ENCODE results near the gene POLR2E. TPM values are rescaled to one million over a fixed set of nuclear protein-coding genes. Genes with fewer than 3 reads are reported as not detected.

POLR2E gene
- total RNA-seq, 2 experiments from 2014 or later = 171 to 229 TPM

GRCh38 chr19:1109697-1110671, 14.8 kb upstream of the POLR2E start:
- Mint-ChIP-seq H3K9me3 (ENCODE audit: low read depth) (no peaks in the 10 kb centered on the region), H3K4me1 (peaks cover 10% of the 10 kb centered on the region), H3K27ac (no peak overlapping the region), H3K27me3 (no peaks in the 10 kb centered on the region), H3K36me3 (ENCODE audit: low read depth) (peaks cover 18% of the 10 kb centered on the region), H3K4me3 (no peak overlapping the region)
- no peak for ATAC-seq
- no peak for DNase-seq
- ChIA-PET POLR2A (interaction anchor here (0.6 kb wide), 1 partner anchor 757 kb away, joined by 6 read pairs; no protein-coding TSS in a partner anchor), CTCF (interaction anchor here (0.6 kb wide), 1 partner anchor 88 kb away, joined by 3 read pairs; no protein-coding TSS in a partner anchor)
- intact Hi-C loops (cut with DNase I, micrococcal nuclease) = loop anchor here (5.0 kb wide), 1 partner anchor 82 kb away; no protein-coding TSS in a partner anchor

- peaks cover 10% of the 10 kb centered on the region for H3K4me1 Mint-ChIP-seq
- H3K27ac Mint-ChIP-seq = no peak overlapping the region
- peaks cover 18% of the 10 kb centered on the region for H3K36me3 Mint-ChIP-seq (ENCODE audit: low read depth)
- H3K27me3 Mint-ChIP-seq = no peaks in the 10 kb centered on the region
- no peaks in the 10 kb centered on the region for H3K9me3 Mint-ChIP-seq (ENCODE audit: low read depth)
- ATAC-seq = no peak
- no peak overlapping the region for H3K4me3 Mint-ChIP-seq
- intact Hi-C loops (cut with DNase I, micrococcal nuclease) = no loop called here
- POLR2A ChIA-PET = interaction anchor here (0.6 kb wide), 1 partner anchor 758 kb away, joined by 6 read pairs; no protein-coding TSS in a partner anchor
- DNase-seq = no peak
- CTCF ChIA-PET = interaction anchor here (0.6 kb wide), 1 partner anchor 89 kb away, joined by 3 read pairs; no protein-coding TSS in a partner anchor
These were observed 13.9 kb upstream of the POLR2E start for GRCh38 chr19:1109032-1109551.

- no peak for ATAC-seq
- Mint-ChIP-seq H3K4me1 (peaks cover 12% of the 10 kb centered on the region), H3K36me3 (ENCODE audit: low read depth) (peaks cover 18% of the 10 kb centered on the region), H3K9me3 (ENCODE audit: low read depth) (no peaks in the 10 kb centered on the region), H3K27me3 (no peaks in the 10 kb centered on the region), H3K27ac (no peak overlapping the region), H3K4me3 (no peak overlapping the region)
- intact Hi-C loops (cut with DNase I, micrococcal nuclease) = no loop called here
- ChIA-PET POLR2A (interaction anchor here (0.6 kb wide), 1 partner anchor 167 kb away, joined by 3 read pairs; the partner anchor contains the start of gene FAM174C), CTCF (no interaction called here)
- DNase-seq = no peak
These were observed 13.3 kb upstream of the POLR2E start for GRCh38 chr19:1108291-1109031.

GRCh38 chr19:1107661-1108261, 12.6 kb upstream of the POLR2E start:
- Mint-ChIP-seq H3K27me3 (no peaks in the 10 kb centered on the region), H3K27ac (no peak overlapping the region), H3K36me3 (ENCODE audit: low read depth) (peaks cover 15% of the 10 kb centered on the region), H3K9me3 (ENCODE audit: low read depth) (no peaks in the 10 kb centered on the region), H3K4me3 (no peak overlapping the region), H3K4me1 (peaks cover 19% of the 10 kb centered on the region)
- DNase-seq (no peak), ATAC-seq (no peak)
- ChIA-PET POLR2A (interaction anchor here (0.6 kb wide), 1 partner anchor 167 kb away, joined by 3 read pairs; the partner anchor contains the start of gene FAM174C), CTCF (interaction anchor here (0.6 kb wide), 1 partner anchor 137 kb away, joined by 3 read pairs; no protein-coding TSS in a partner anchor)
- intact Hi-C loops (cut with DNase I, micrococcal nuclease) = no loop called here

GRCh38 chr19:1106841-1107660, 11.9 kb upstream of the POLR2E start:
- intact Hi-C loops (cut with DNase I, micrococcal nuclease) = no loop called here
- no peak overlapping the region for H3K4me3 Mint-ChIP-seq
- peaks cover 15% of the 10 kb centered on the region for H3K36me3 Mint-ChIP-seq (ENCODE audit: low read depth)
- H3K9me3 Mint-ChIP-seq (ENCODE audit: low read depth) = no peaks in the 10 kb centered on the region
- ChIA-PET POLR2A (no interaction called here), CTCF (interaction anchor here (0.6 kb wide), 1 partner anchor 137 kb away, joined by 3 read pairs; no protein-coding TSS in a partner anchor)
- peaks cover 25% of the 10 kb centered on the region for H3K4me1 Mint-ChIP-seq
- peak; percentile 43 for DNase-seq
- no peaks in the 10 kb centered on the region for H3K27me3 Mint-ChIP-seq
- peak overlapping the region; percentile 37 for H3K27ac Mint-ChIP-seq
- no peak for ATAC-seq

DNA sequence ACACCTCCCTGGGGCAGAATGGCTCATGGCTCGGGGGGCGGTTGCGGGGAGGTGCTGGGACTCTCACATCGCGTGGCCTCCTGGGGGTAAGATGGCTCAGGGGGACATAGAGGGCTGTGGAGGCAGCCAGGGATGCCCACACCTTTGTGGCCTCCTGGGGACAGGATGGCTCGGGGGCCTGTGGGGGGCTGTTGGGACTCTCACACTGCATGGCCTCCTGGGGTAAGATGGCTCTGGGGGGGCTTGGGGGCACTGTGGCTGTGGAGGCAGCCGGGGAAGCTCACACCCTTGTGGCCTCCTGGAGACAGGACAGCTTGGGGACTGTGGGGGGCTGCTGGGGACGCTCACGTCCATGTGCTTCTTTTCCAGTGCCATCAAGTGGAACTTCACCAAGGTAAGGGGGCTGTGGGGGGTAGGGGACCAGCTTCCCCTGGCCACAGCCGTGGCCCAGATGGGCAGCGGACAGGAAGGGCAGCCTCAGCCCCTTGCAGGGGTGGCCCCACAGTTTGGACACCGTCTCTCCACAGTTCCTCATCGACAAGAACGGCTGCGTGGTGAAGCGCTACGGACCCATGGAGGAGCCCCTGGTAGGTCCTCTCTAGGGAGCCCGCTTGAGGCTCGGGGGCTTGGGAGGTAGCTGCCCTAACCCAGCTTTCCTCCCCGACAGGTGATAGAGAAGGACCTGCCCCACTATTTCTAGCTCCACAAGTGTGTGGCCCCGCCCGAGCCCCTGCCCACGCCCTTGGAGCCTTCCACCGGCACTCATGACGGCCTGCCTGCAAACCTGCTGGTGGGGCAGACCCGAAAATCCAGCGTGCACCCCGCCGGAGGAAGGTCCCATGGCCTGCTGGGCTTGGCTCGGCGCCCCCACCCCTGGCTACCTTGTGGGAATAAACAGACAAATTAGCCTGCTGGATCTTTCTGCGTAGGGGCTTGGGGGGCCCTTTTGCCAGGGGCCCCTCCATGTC, 11.0 kb upstream of the POLR2E start:
- CTCF ChIA-PET = no interaction called here
- Mint-ChIP-seq H3K4me3 (peak overlapping the region; percentile 52), H3K4me1 (peaks cover 34% of the 10 kb centered on the region), H3K27me3 (no peaks in the 10 kb centered on the region), H3K27ac (no peak overlapping the region), H3K36me3 (ENCODE audit: low read depth) (peaks cover 15% of the 10 kb centered on the region), H3K9me3 (ENCODE audit: low read depth) (no peaks in the 10 kb centered on the region)
- DNase-seq (no peak), ATAC-seq (no peak)
- POLR2A ChIA-PET = interaction anchor here (0.6 kb wide), 1 partner anchor 97 kb away, joined by 9 read pairs; no protein-coding TSS in a partner anchor
- intact Hi-C loops (cut with DNase I, micrococcal nuclease) = no loop called here

DNA sequence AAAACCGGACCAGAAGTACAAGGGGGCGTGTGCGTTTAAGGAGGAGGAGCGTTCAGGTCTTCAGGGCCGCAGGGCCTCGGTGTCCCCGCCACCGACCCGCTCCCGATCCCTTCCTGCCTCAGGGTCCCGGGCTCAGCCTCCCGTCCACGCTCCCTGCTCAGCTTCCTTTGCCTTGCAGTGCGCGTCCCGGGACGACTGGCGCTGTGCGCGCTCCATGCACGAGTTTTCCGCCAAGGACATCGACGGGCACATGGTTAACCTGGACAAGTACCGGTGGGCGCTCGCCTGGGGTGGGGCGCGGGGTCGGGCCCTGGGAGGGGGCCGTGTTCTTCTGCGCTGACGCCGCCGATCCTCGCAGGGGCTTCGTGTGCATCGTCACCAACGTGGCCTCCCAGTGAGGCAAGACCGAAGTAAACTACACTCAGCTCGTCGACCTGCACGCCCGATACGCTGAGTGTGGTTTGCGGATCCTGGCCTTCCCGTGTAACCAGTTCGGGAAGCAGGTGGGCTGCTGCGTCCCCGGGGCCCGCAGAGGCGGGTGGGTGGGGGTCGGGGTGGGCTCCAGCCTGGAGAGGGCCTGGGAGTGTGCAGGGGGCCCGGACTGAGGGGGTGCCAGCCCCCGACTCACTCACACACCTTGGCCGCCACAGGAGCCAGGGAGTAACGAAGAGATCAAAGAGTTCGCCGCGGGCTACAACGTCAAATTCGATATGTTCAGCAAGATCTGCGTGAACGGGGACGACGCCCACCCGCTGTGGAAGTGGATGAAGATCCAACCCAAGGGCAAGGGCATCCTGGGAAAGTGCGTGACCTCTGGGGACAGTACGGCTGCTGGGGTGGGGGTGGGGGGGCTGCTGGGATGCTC, 10.1 kb upstream of the POLR2E start:
- no peaks in the 10 kb centered on the region for H3K27me3 Mint-ChIP-seq
- CTCF ChIA-PET = no interaction called here
- peak overlapping the region; percentile 71 for H3K4me3 Mint-ChIP-seq
- DNase-seq = no peak
- POLR2A ChIA-PET = interaction anchor here (0.6 kb wide), 2 partner anchors 29 to 98 kb away, joined by 5 to 9 read pairs; no protein-coding TSS in a partner anchor
- peaks cover 13% of the 10 kb centered on the region for H3K36me3 Mint-ChIP-seq (ENCODE audit: low read depth)
- no peaks in the 10 kb centered on the region for H3K9me3 Mint-ChIP-seq (ENCODE audit: low read depth)
- no peak for ATAC-seq
- peaks cover 37% of the 10 kb centered on the region for H3K4me1 Mint-ChIP-seq
- H3K27ac Mint-ChIP-seq = no peak overlapping the region
- intact Hi-C loops (cut with DNase I, micrococcal nuclease) = no loop called here

- Mint-ChIP-seq H3K9me3 (ENCODE audit: low read depth) (peaks cover 4% of the 10 kb centered on the region), H3K4me1 (peaks cover 45% of the 10 kb centered on the region), H3K4me3 (peak overlapping the region; percentile 71), H3K27ac (no peak overlapping the region), H3K27me3 (no peaks in the 10 kb centered on the region), H3K36me3 (ENCODE audit: low read depth) (peaks cover 9% of the 10 kb centered on the region)
- DNase-seq (peak; percentile 86), ATAC-seq (peak; percentile 14)
- POLR2A ChIA-PET = no interaction called here
- CTCF ChIA-PET = no interaction called here
- intact Hi-C loops (cut with DNase I, micrococcal nuclease) = loop anchor here (1.0 to 5.0 kb wide), 5 partner anchors 22 to 101 kb away; partner anchors contain the start of genes ARHGAP45 (in 2 of the 2) and STK11 (in 1 of the 2)
These were observed 9.3 kb upstream of the POLR2E start for GRCh38 chr19:1104311-1105007.
